G401.6 (cell line): ENCODE results near the gene CRYL1.

Experiments used
- FAIRE-seq: peaks from 2 replicates; lab custom pipeline; 2012; peaks lifted over from hg19 to GRCh38; lab: Jason Lieb, UNC

The CRYL1 gene

DNA sequence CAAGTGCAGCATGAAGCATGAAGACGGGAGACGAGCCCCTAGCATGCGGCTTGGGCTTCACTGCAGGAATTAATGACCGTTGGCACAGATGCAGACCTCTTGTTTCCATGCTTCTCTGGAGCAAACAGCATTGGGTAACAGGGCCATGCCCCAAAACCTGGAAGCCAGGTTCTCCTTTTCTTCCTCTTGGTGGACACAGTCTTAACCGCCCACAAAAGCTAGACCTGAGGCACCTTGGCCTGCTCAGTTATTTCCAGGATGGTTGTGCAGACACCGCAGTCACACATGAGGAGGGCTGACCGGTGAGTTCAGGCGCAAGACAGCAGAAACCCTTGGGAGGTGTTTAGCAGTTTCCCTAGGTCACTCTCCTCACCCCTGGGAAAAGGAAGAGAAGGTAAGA is 159.6 kb downstream of the CRYL1 start:
- no peak for FAIRE-seq

DNA sequence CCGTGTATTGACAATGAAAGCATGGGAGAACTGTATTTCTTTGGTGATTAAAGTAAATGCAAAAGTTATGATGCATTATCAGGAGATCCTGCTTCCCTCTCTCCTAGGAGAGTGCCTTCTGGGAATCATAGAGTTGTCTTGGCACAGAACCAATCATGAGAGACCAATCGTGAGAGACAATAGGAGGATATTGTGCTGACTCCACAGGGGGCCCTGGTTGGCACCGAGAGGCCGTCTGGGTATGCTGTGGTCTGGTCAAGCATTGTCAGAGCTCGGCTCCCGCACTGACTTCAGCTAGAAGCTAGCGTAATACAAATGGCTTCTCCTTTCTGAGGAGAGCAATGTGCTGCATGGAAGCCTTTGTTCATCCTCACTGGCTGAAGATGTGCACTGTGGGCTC is 162.1 kb downstream of the CRYL1 start:
- FAIRE-seq, result no peak

DNA sequence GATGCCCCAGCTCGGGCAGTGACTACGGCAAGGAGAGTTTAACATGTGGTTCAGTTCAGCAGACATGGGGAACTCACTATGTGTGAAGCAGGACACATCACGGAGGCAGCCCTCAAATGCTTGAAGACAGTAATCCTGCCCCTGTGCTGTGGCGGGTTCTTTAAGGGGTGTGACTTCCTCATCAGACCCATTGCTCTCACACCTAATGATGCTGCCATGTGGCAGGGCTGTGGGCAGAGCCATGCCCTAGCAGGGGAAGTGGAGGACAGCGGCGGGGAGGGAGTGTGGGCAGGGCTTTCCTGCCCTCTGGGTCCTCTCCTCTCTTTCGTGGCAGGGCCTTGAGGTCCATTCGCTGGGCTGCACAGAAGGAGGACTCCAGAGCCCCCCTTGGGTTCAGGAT is 162.5 kb downstream of the CRYL1 start:
- FAIRE-seq, result no peak

DNA sequence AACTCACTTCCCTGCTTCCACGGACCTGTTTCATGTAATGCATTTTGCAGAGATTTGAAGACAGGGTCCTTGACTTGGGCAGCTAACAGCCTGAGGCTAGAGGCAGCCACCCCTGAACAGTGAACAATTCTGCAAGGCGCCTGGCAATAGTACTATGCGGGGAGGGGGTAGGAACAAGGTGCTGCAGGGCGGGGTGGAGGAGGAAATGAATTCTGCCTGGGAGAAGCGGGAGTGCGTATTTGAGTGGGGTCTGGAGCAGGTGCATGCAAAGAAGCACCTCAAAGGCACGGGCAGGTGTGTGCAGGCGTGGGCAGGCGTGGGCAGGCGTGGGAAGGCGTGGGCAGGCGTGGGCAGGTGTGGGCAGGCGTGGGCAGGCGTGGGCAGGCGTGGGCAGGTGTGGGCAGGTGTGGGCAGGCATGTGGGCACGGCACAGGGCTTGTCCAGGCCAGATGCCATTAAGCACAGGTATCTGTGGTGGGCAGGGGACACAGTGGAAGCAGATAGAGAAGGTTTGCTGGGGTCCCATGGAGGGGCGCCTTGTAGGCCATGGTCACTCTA is 163.1 kb downstream of the CRYL1 start:
- FAIRE-seq, result no peak

DNA sequence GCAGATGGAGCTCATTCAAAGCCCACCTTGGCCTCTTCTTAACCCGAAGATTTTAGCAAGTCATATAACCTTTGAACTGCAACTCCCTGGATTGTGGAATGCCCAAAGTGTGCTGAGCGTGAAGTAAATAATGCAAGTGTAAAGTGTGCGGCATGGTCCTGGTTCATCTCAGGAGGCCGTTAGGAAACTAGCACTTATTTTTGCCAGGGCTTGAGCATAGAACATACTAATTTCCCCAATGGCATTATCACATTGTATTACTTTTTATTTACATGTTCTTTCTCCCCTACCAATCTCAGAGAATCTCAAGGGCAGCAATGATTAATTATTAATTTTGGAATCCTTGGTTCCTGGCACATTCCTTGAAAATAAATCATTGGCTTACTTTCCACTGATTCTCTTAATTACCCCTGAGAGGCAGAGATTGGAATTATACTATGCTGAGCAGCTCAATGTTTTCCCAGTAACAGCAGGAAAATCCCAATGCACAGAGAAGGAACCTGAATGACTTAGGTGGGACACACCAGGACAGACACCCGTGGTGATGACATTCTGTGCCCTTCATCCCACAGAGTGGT is 164.7 kb downstream of the CRYL1 start:
- FAIRE-seq, result no peak

DNA sequence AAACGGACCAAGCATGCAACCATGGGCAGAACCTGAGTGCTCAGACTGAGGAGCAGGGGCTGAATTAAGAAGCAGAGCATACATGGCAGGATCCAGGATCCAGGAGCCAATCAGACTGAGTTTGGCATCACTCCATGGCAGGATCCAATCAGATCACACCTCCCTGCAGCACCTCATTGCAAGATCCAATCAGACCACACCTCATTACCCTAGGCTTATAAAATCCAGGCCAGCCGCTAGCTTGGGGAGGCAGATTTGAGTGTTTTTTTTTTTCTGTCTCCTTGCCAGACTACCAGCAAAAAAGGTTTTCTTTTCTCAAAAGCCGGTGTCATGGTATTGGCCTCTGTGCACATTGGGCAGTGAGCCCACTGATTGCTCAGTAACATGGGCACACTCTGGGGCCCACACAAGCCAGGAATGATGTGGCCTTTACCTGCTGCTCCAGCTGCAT is 165.6 kb downstream of the CRYL1 start:
- FAIRE-seq, result no peak

DNA sequence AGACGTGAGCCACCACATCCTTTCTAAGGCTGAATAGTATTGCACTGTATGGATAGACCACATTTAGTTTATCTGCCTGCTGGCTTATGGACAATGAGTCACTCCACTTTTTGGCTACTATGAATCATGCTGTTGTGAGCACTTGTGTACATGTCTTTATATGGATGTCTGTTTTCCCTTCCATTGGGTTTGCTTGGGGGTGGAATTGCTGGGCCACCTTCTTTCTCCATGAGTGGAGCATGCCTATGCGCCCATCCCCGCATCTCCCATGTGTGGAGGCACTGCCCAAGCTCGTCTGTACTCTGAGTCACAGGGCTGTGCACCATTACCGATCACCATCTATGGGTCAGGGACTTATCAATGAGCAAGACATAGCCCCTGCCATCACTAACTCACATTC is 166.3 kb downstream of the CRYL1 start:
- FAIRE-seq, result no peak

DNA sequence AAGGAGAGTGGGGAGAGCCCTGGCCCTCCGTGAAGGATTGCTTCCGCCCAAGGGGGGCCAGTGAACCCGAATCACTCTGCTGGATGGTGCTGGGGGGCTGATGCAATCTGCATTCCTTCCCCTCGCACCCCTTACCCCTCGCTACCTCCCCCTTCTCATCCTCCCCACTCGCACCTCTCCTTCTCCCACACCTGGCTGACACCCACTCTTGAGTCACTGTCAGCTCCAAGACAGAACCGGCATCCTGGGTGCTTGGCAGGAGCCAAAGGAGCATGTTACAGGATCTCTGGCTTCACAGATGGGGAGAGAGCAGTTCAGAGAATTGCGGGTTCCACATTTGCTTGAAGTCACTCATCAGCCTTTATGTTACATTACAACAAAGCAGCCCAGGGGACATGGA is 167.6 kb downstream of the CRYL1 start:
- FAIRE-seq, result no peak

DNA sequence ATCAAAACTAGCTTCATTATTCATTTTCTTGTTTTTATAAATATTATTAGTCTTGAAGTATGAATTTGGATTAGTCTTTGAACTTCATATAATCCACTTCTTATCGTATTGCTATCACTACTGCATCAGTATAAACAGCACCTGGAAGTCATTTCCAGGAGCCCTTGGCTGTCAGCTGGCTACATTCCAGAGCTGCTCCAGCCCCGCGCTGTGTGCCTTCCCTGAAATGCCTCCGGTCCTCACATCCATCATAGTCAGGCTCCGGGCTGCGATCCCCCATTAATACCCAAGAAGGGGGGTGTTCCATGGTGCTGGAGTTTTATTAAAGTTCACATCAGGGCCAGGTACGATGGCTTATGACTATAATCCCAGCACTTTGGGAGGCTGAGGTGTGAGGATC is 169.2 kb downstream of the CRYL1 start:
- FAIRE-seq, result no peak

DNA sequence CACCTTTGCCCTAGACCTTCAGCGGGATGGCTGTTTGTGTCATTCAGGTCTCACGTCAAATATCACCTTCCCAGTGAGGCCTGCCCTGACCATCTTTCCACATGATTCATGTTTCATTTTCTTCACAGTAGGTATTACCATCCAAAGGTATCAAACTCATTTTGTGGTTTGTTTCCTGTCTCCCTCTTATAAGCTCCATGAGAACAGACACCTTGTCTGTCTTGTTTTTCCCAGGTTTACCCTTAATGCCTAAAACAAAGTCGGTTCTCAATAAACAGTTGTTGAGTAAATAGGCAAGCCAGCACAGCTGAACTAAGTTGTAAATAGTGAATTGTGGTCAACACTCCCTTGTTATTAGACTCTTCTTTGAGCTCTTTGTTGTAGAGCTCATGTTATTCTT is 170.9 kb downstream of the CRYL1 start:
- FAIRE-seq, result no peak

DNA sequence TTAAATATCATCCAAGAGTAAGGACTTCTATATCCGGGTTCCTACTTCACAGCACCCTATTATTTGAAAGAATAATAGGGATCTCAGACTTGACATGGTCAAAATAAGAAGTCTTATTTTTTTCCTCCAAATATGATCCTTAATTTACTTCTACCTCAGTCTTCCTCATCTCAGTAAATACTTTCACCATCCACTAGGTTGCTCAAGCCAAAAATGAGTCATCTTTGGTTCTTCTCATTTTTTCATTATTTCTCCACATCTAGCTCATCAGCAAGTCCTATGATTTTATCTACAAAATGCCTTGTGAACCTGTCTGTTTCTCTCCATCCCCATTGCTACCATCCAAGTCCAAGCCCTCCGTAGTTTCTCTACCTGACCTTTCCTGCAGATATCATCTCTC is 171.7 kb downstream of the CRYL1 start:
- no peak for FAIRE-seq
